K562 (cell line): ENCODE measurements around the gene PITPNM1.

Experiments used
- BACH1 ChIP-seq: fragments of 200-800 bp; sonication (Bioruptor generic); IDR thresholded peaks from 2 replicates; pipeline ENCODE4 v1.6.1; 2016; ENCODE audit warnings: missing genetic modification characterization, missing compliant biosample characterization
- CTCF ChIP-seq, 3 experiments: IDR thresholded peaks in 2 of 3; conservative IDR thresholded peaks in 1 of 3; 2 replicates each; pipeline ENCODE4 v1.5.1; 2011 to 2012; ENCODE audit warnings: low read length in 3 of 3, mild to moderate bottlenecking in 3 of 3, control low read depth in 2 of 3, improper control_type of control experiment in 1 of 3, inconsistent platforms in 1 of 3, low read depth in 1 of 3, mixed read lengths in 1 of 3, moderate library complexity in 1 of 3; ENCODE audit not compliant: insufficient read depth in 2 of 3
- POLR2AphosphoS5 ChIP-seq: IDR thresholded peaks from 2 replicates; pipeline ENCODE4 v1.6.1; 2011; ENCODE audit warnings: mild to moderate bottlenecking, low read depth, low read length, moderate library complexity; ENCODE audit not compliant: control insufficient read depth, insufficient read depth
- SMC3 ChIP-seq: conservative IDR thresholded peaks from 2 replicates; pipeline ENCODE4 v1.6.1; 2011; ENCODE audit warnings: low read depth, low read length, improper control_type of control experiment; ENCODE audit not compliant: insufficient read depth
- USF1 ChIP-seq: sonication (generic); formaldehyde crosslinking; IDR thresholded peaks from 2 replicates; pipeline ENCODE4 v1.9.0; 2022; ENCODE audit warnings: mild to moderate bottlenecking, missing genetic modification reagents

GRCh38 chr11:67519726-67520125 is 14.6 kb upstream of the PITPNM1 start:
- TF ChIP-seq SMC3 = no peak
- TF ChIP-seq CTCF (IDR thresholded peaks at IDR 0.05 in 2 of 3, conservative IDR thresholded peaks at IDR 0.05 in 1 of 3; ENCODE audit: insufficient read depth in 2 of 3, low read depth in 1 of 3, low read length in 3 of 3) = no peak
- no peak for TF ChIP-seq BACH1 (tag)
- no peak for TF ChIP-seq POLR2AphosphoS5
- no peak for TF ChIP-seq USF1 (CRISPR knock-in tag)
